ENCODE results near the gene ABCC4. TPM values are rescaled to one million over a fixed set of nuclear protein-coding genes. Genes with fewer than 3 reads are reported as not detected.

Gene ABCC4
- total and polyA plus RNA-seq, 4 experiments from 2014 or later = 4.8 to 10.0 (median 6.9) TPM

GRCh38 chr13:95229855-95230254 is 71.4 kb downstream of the ABCC4 start:
- intact Hi-C loops (cut with micrococcal nuclease) = no loop called here
- Histone ChIP-seq H3K9me3 (ENCODE audit: control insufficient read depth in 1 of 2, low read length in 2 of 2) (no peaks in the 10 kb centered on the region), H3K4me3 (ENCODE audit: low read length in 2 of 2) (no peak overlapping the region), H3K27ac (ENCODE audit: low read depth, low read length) (no peak overlapping the region), H3K36me3 (ENCODE audit: insufficient read depth, low read length) (no peaks in the 10 kb centered on the region), H3K27me3 (ENCODE audit: insufficient read depth, low read length) (no peaks in the 10 kb centered on the region), H3K4me1 (ENCODE audit: insufficient read depth, low read length) (no peaks in the 10 kb centered on the region)
- H3K36me3 Mint-ChIP-seq = peaks cover 8 to 13% of the 10 kb centered on the region in 2 donors
- peaks cover 4 to 8% (median 7%) of the 10 kb centered on the region in 4 donors for H3K4me1 Mint-ChIP-seq
- POLR2A ChIA-PET (ENCODE audit: partially characterized antibody) = no interaction called here
- H3K27me3 Mint-ChIP-seq = no peaks in the 10 kb centered on the region
- no peak overlapping the region for H3K4me3 Mint-ChIP-seq
- CTCF ChIA-PET (ENCODE audit: partially characterized antibody) = interaction anchor here (0.9 kb wide), 1 partner anchor 13 kb away, joined by 3 read pairs; no protein-coding TSS in a partner anchor
- no peak for DNase-seq
- no peak overlapping the region for H3K27ac Mint-ChIP-seq
- no peaks in the 10 kb centered on the region for H3K9me3 Mint-ChIP-seq

DNA sequence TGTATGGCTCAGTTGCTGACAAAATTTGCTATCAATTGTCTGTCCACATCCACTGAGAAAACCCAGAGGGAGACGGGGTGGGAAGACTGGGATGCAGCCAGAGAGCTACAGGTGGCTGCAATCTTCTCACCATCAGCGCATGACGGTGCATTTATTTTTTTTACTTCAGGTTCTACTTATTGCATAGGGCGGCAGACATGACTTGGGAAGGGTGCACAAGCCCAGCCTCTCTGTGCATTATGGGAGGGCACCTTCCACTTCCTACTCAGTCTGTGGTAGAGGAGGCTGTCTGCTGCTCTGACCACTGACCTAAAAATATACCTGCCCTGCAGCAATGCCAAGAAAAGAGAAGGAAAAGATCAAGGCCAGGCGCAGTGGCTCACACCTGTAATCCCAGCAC is 73.1 kb downstream of the ABCC4 start:
- H3K27ac Mint-ChIP-seq = no peak overlapping the region
- Histone ChIP-seq H3K36me3 (ENCODE audit: insufficient read depth, low read length) (no peaks in the 10 kb centered on the region), H3K4me1 (ENCODE audit: insufficient read depth, low read length) (no peaks in the 10 kb centered on the region), H3K9me3 (ENCODE audit: control insufficient read depth in 1 of 2, low read length in 2 of 2) (no peaks in the 10 kb centered on the region), H3K4me3 (ENCODE audit: low read length in 2 of 2) (no peak overlapping the region), H3K27ac (ENCODE audit: low read depth, low read length) (no peak overlapping the region), H3K27me3 (ENCODE audit: insufficient read depth, low read length) (no peaks in the 10 kb centered on the region)
- intact Hi-C loops (cut with micrococcal nuclease) = no loop called here
- no peak for DNase-seq
- peaks cover 7 to 13% of the 10 kb centered on the region in 2 donors for H3K36me3 Mint-ChIP-seq
- H3K4me1 Mint-ChIP-seq = peaks cover 4 to 8% (median 7%) of the 10 kb centered on the region in 4 donors
- H3K4me3 Mint-ChIP-seq = no peak overlapping the region
- CTCF ChIA-PET (ENCODE audit: partially characterized antibody) = no interaction called here
- no peaks in the 10 kb centered on the region for H3K27me3 Mint-ChIP-seq
- no peaks in the 10 kb centered on the region for H3K9me3 Mint-ChIP-seq
- POLR2A ChIA-PET (ENCODE audit: partially characterized antibody) = no interaction called here

DNA sequence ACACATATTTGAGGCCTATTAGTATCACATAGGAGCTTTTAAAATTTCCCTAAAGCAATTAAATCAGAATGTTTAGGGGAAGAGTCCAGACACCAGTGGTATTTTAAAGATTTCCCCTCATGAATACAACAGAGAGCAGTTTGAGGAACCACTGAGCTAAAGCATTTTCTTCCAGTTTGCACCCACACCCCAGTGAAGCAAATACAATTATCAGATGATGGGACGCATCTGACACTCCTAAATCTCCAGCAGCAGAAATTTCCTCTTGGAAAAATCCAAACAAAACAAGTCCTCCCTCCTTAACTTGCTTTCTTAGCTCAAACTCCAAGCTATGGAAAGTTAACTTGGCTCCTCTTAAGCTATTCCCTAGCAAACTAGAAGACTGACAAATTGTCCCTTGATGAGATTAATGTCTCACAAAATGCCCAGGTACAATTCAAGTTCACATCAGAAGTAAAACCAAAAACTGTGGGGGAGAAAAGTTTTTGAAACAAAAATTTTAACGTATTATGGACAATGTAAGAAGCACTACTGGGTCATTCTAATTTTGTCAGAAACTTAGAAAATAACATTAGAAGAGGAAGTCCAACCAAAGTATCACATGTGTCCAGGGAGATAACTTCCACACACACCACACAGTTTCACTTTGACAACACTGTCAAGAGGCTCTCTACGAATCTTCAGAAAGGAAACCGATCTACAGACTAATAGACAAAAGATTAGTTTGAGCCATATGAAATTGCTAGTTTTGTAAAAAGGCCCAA is 74.1 kb downstream of the ABCC4 start:
- Histone ChIP-seq H3K4me1 (ENCODE audit: insufficient read depth, low read length) (no peaks in the 10 kb centered on the region), H3K36me3 (ENCODE audit: insufficient read depth, low read length) (no peaks in the 10 kb centered on the region), H3K9me3 (ENCODE audit: control insufficient read depth in 1 of 2, low read length in 2 of 2) (no peaks in the 10 kb centered on the region), H3K27me3 (ENCODE audit: insufficient read depth, low read length) (no peaks in the 10 kb centered on the region), H3K4me3 (ENCODE audit: low read length in 2 of 2) (no peak overlapping the region), H3K27ac (ENCODE audit: low read depth, low read length) (no peak overlapping the region)
- peaks cover 5 to 13% of the 10 kb centered on the region in 2 donors for H3K36me3 Mint-ChIP-seq
- no peak overlapping the region for H3K27ac Mint-ChIP-seq
- ChIA-PET POLR2A (ENCODE audit: partially characterized antibody) (no interaction called here), CTCF (ENCODE audit: partially characterized antibody) (no interaction called here)
- no peaks in the 10 kb centered on the region for H3K27me3 Mint-ChIP-seq
- H3K4me1 Mint-ChIP-seq = peaks cover 4 to 8% (median 7%) of the 10 kb centered on the region in 4 donors
- DNase-seq = no peak
- intact Hi-C loops (cut with micrococcal nuclease) = no loop called here
- H3K9me3 Mint-ChIP-seq = no peaks in the 10 kb centered on the region
- no peak overlapping the region for H3K4me3 Mint-ChIP-seq

GRCh38 chr13:95226476-95226875 is 74.8 kb downstream of the ABCC4 start:
- no peak overlapping the region for H3K27ac Mint-ChIP-seq
- no peak overlapping the region for H3K4me3 Mint-ChIP-seq
- Histone ChIP-seq H3K4me1 (ENCODE audit: insufficient read depth, low read length) (no peaks in the 10 kb centered on the region), H3K27ac (ENCODE audit: low read depth, low read length) (no peak overlapping the region), H3K27me3 (ENCODE audit: insufficient read depth, low read length) (no peaks in the 10 kb centered on the region), H3K4me3 (ENCODE audit: low read length in 2 of 2) (no peak overlapping the region), H3K36me3 (ENCODE audit: insufficient read depth, low read length) (no peaks in the 10 kb centered on the region), H3K9me3 (ENCODE audit: control insufficient read depth in 1 of 2, low read length in 2 of 2) (no peaks in the 10 kb centered on the region)
- peaks cover 4 to 8% (median 7%) of the 10 kb centered on the region in 4 donors for H3K4me1 Mint-ChIP-seq
- no peak for DNase-seq
- POLR2A ChIA-PET (ENCODE audit: partially characterized antibody) = no interaction called here
- no peaks in the 10 kb centered on the region for H3K27me3 Mint-ChIP-seq
- intact Hi-C loops (cut with micrococcal nuclease) = no loop called here
- H3K36me3 Mint-ChIP-seq = peaks cover 2 to 6% of the 10 kb centered on the region in 2 donors
- CTCF ChIA-PET (ENCODE audit: partially characterized antibody) = no interaction called here
- H3K9me3 Mint-ChIP-seq = no peaks in the 10 kb centered on the region

DNA sequence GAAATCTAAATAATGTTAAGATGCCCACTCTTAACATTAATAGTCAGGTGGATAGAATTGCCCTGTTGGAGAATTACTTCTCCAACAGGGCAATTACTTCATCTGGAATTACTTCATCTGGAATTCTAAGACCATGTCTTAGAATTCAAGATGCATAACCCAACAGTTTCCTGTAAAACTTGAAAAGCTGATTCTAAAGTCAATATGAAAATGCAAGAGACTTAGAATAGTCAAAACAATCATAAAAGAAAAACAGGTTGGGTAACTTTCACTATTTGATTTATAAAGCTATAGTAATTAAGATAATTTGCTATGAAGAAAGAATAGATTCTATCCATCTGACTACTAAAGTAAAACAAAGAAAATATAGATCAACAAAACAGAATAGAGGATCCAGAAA is 75.2 kb downstream of the ABCC4 start:
- Mint-ChIP-seq H3K4me1 (peaks cover 4 to 8% (median 7%) of the 10 kb centered on the region in 4 donors), H3K9me3 (no peaks in the 10 kb centered on the region), H3K4me3 (no peak overlapping the region), H3K36me3 (peaks cover 2 to 6% of the 10 kb centered on the region in 2 donors), H3K27me3 (no peaks in the 10 kb centered on the region), H3K27ac (no peak overlapping the region)
- no peak overlapping the region for H3K27ac ChIP-seq (ENCODE audit: low read depth, low read length)
- DNase-seq = no peak
- ChIA-PET POLR2A (ENCODE audit: partially characterized antibody) (no interaction called here), CTCF (ENCODE audit: partially characterized antibody) (no interaction called here)
- intact Hi-C loops (cut with micrococcal nuclease) = no loop called here
- H3K4me3 ChIP-seq (ENCODE audit: low read length in 2 of 2) = no peak overlapping the region
- H3K9me3 ChIP-seq (ENCODE audit: control insufficient read depth in 1 of 2, low read length in 2 of 2) = no peaks in the 10 kb centered on the region
- no peaks in the 10 kb centered on the region for H3K27me3 ChIP-seq (ENCODE audit: insufficient read depth, low read length)
- H3K4me1 ChIP-seq (ENCODE audit: insufficient read depth, low read length) = no peaks in the 10 kb centered on the region
- H3K36me3 ChIP-seq (ENCODE audit: insufficient read depth, low read length) = no peaks in the 10 kb centered on the region

DNA sequence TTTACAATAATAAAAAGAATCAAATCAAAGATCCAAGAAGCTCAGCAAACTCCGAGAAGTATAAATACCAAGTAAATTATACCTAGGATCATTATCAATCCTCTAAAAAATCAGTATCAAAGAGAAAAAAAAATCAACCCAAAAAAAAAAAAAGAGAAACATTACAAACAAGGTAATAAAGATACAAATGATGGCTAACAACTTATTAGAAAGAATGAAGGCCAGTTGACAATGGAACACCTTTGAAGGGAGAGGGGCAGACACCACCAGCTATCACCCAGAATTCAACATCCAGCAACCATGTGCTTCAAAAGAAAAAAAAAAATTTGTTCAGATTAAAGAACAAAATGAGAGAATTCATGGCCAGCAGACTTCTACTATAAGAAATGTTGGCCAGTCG is 77.2 kb downstream of the ABCC4 start:
- Mint-ChIP-seq H3K27ac (no peak overlapping the region), H3K4me1 (peaks cover 4 to 8% (median 7%) of the 10 kb centered on the region in 4 donors), H3K36me3 (peaks cover 2 to 11% of the 10 kb centered on the region in 2 donors), H3K9me3 (no peaks in the 10 kb centered on the region), H3K4me3 (peak overlapping the region in 1 of 8 donors; percentile 28), H3K27me3 (no peaks in the 10 kb centered on the region)
- Histone ChIP-seq H3K36me3 (ENCODE audit: insufficient read depth, low read length) (no peaks in the 10 kb centered on the region), H3K4me3 (ENCODE audit: low read length in 2 of 2) (no peak overlapping the region), H3K9me3 (ENCODE audit: control insufficient read depth in 1 of 2, low read length in 2 of 2) (no peaks in the 10 kb centered on the region), H3K27me3 (ENCODE audit: insufficient read depth, low read length) (no peaks in the 10 kb centered on the region), H3K27ac (ENCODE audit: low read depth, low read length) (no peak overlapping the region), H3K4me1 (ENCODE audit: insufficient read depth, low read length) (no peaks in the 10 kb centered on the region)
- DNase-seq = no peak
- intact Hi-C loops (cut with micrococcal nuclease) = no loop called here
- ChIA-PET POLR2A (ENCODE audit: partially characterized antibody) (no interaction called here), CTCF (ENCODE audit: partially characterized antibody) (interaction anchor here (0.6 to 1.2 kb wide), 5 partner anchors 9 to 157 kb away, joined by 3 to 5 read pairs (median 3); no protein-coding TSS in a partner anchor)

DNA sequence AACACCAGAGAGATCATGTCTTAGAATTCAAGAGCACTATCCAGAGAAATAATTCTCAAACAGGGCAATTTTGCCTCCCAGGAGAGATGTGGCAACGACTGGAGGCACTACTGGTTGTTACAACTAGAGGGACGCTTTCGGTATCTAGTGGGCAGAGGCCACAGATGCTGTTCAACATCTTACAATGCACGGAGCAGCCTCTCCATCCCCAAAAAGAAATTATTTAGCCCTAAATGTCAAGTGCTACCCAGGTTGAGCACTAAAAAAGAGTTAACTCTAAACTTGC is 78.6 kb downstream of the ABCC4 start:
- H3K9me3 ChIP-seq (ENCODE audit: control insufficient read depth in 1 of 2, low read length in 2 of 2) = no peaks in the 10 kb centered on the region
- H3K36me3 ChIP-seq (ENCODE audit: insufficient read depth, low read length) = no peaks in the 10 kb centered on the region
- DNase-seq = no peak
- H3K27ac ChIP-seq (ENCODE audit: low read depth, low read length) = no peak overlapping the region
- Mint-ChIP-seq H3K27me3 (no peaks in the 10 kb centered on the region), H3K27ac (peak overlapping the region in 1 of 7 donors; percentile 31), H3K36me3 (peaks cover 3 to 20% of the 10 kb centered on the region in 2 donors), H3K9me3 (no peaks in the 10 kb centered on the region), H3K4me1 (peaks cover 4 to 8% (median 6%) of the 10 kb centered on the region in 4 donors), H3K4me3 (no peak overlapping the region)
- intact Hi-C loops (cut with micrococcal nuclease) = no loop called here
- no peaks in the 10 kb centered on the region for H3K4me1 ChIP-seq (ENCODE audit: insufficient read depth, low read length)
- ChIA-PET CTCF (ENCODE audit: partially characterized antibody) (no interaction called here), POLR2A (ENCODE audit: partially characterized antibody) (no interaction called here)
- no peaks in the 10 kb centered on the region for H3K27me3 ChIP-seq (ENCODE audit: insufficient read depth, low read length)
- H3K4me3 ChIP-seq (ENCODE audit: low read length in 2 of 2) = no peak overlapping the region

All from CD4-positive, alpha-beta memory T cell (primary cell).